Cerebellar cortex (tissue), 1 donor: ENCODE results near the gene PPP2R3A.
A peak's percentile ranks its signal among the peaks of the same experiment; 100 is the strongest.

Source experiments
- DNase-seq: peaks from one replicate; pipeline ENCODE4 v3.0.0-alpha.2; 2015; ENCODE audit warnings: low spot score

Gene PPP2R3A

DNA sequence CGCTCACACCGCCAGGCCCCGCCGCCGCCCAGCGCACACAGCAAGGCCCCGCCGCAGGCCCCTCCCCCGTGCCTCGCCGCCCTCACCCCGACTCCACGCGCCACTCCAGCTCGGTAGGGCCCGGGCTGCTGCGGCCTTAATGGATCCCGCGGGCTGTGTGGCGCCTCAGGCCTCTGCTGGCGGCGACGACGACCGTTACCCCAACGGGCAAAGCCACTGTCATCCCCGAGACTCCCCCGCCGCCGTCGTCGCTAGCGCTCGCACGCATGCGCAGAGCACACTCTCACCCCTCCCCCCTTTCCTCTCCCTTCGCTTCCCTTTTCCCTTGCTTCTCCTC lies 230.5 kb downstream of the PPP2R3A start, which contains the start of gene MSL2:
MSL2 (minus strand) TSS at position 272 of the 337 bp plus-strand sequence. CDS start 1,222 bp downstream, outside the sequence.
- DNase-seq = no peak

DNA sequence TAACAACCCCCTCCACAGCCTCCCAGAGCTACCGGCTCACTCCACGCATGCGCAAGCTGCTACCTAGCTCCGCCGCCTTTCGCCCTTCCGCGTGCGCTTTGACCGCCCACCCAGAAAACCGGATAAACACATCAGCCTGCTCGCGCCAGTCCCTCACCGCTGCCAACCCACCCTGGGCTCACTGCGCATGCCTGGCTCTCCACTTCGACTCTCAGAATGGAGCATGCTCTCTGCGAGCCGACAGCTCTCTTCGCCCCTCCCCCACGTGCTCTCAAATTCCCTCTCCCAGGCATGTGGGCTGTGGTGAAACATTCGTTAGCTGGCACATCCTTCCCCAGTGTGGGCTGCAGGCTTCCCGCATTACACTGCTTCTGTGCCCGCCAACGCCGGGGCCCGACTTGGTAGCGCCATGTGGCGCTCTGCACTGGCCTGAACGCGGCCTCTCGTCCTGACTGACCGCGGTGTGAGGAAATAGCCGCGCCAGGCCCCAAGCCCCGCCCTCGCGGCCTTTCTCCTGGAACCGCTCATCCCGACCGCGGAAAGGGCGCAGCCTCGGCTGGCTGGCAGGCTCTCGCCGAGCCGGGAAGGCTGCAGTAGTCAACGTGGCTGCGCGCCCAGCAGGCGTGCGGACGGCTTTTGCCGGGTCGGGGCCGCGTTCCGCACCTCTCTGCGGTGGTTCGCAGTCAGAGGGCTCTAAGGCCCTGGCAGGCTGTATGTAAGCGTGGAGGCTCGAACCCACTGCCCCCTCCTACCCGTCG lies 231.1 kb downstream of the PPP2R3A start:
- DNase-seq = peak; percentile 99

DNA sequence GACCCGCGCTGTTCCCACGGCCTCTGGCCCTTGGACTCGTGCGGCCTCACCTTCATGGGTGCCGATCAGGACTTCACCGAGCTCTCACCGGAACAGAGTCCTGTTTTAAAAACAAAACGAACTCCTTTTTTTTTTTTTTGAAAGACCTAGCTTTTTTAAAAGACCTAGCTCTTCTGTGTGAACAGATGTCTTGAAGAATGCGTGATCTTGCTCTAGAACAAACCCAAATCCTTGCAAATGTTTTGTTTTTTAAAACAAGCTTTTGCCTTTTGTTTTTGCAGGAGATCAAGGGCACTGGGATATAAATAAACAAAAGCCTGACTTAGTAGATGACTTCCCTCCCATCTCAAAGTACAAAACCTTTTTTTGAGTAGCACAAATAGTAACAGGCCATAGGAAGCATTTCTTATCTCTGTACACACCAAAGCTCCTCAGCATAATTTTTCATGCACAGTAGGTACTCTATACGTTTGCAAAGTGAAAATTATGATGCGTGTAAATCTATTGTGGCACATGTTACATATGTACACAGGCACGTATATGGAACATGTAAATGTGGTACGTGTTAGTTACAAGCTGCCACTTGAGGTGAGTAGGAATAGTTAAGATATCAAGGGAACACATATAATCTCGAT lies 231.7 kb downstream of the PPP2R3A start:
- no peak for DNase-seq
